HEK293T (cell line): ENCODE data around the gene ME3.

ENCODE experiments used
- BHLHE40 ChIP-seq: fragments of 450-650 bp; IDR thresholded peaks from 2 replicates; pipeline ENCODE4 v1.6.1; 2016; ENCODE audit warnings: mild to moderate bottlenecking, moderate library complexity, borderline replicate concordance
- ELF4 ChIP-seq: fragments of 450-650 bp; IDR thresholded peaks from 2 replicates; pipeline ENCODE4 v1.6.1; 2017; ENCODE audit warnings: antibody characterized with exemption
- FOXA1 ChIP-seq: fragments of 450-650 bp; IDR thresholded peaks from 2 replicates; pipeline ENCODE4 v1.6.1; 2016; ENCODE audit warnings: mild to moderate bottlenecking
- FOXM1 ChIP-seq: fragments of 450-650 bp; IDR thresholded peaks from 2 replicates; pipeline ENCODE4 v1.6.1; 2017; ENCODE audit warnings: mild to moderate bottlenecking, borderline replicate concordance
- HDGF ChIP-seq: fragments of 450-650 bp; IDR thresholded peaks from 2 replicates; pipeline ENCODE4 v1.6.1; 2017; ENCODE audit warnings: antibody characterized with exemption, borderline replicate concordance
- L3MBTL2 ChIP-seq: fragments of 450-650 bp; conservative IDR thresholded peaks from 2 replicates; pipeline ENCODE4 v1.6.1; 2016; ENCODE audit warnings: mild to moderate bottlenecking
- LEF1 ChIP-seq: fragments of 450-650 bp; IDR thresholded peaks from 2 replicates; pipeline ENCODE4 v1.6.1; 2017; ENCODE audit warnings: mild to moderate bottlenecking, borderline replicate concordance
- NFRKB ChIP-seq: fragments of 450-650 bp; IDR thresholded peaks from 2 replicates; pipeline ENCODE4 v1.6.1; 2016; ENCODE audit warnings: mild to moderate bottlenecking, moderate library complexity
- PKNOX1 ChIP-seq: fragments of 450-650 bp; IDR thresholded peaks from 2 replicates; pipeline ENCODE4 v1.6.1; 2016
- SP1 ChIP-seq: fragments of 450-650 bp; IDR thresholded peaks from 2 replicates; pipeline ENCODE4 v1.6.1; 2017
- SUZ12 ChIP-seq: fragments of 450-650 bp; IDR thresholded peaks from 2 replicates; pipeline ENCODE4 v1.6.1; 2016; ENCODE audit warnings: mild to moderate bottlenecking
- TARDBP ChIP-seq: fragments of 450-650 bp; IDR thresholded peaks from 2 replicates; pipeline ENCODE4 v1.6.1; 2016
- ZNF384 ChIP-seq: fragments of 450-650 bp; IDR thresholded peaks from 2 replicates; pipeline ENCODE4 v1.6.1; 2016

GRCh38 chr11:86708669-86709068 lies 36.3 kb upstream of the ME3 start:
- no peak for TF ChIP-seq BHLHE40
- TF ChIP-seq PKNOX1: no peak
- TF ChIP-seq L3MBTL2: no peak
- TF ChIP-seq HDGF: no peak
- TF ChIP-seq LEF1: no peak
- no peak for TF ChIP-seq TARDBP
- no peak for TF ChIP-seq ELF4
- no peak for TF ChIP-seq NFRKB
- TF ChIP-seq SUZ12: no peak
- TF ChIP-seq SP1: no peak
- no peak for TF ChIP-seq FOXA1
- no peak for TF ChIP-seq ZNF384
- no peak for TF ChIP-seq FOXM1
